ENCODE measurements around the gene PTPRG. TPM values are rescaled to one million over a fixed set of nuclear protein-coding genes. Genes with fewer than 3 reads are reported as not detected.

PTPRG gene
- total RNA-seq, 1 experiment from 2014 or later = 32.1 TPM

GRCh38 chr3:61991706-61992105 lies 430.3 kb downstream of the PTPRG start:
- H3K79me2 ChIP-seq (ENCODE audit: insufficient read depth, low read length) = no peaks in the 10 kb centered on the region
- H3K4me3 ChIP-seq (replicated peaks in 1 of 2; ENCODE audit: low read depth in 1 of 2, low read length in 2 of 2) = no peak overlapping the region
- H2AFZ ChIP-seq (ENCODE audit: low read depth, low read length, poor library complexity, severe bottlenecking) = no peak overlapping the region
- ChIA-PET RAD21 (ENCODE audit: low non-redundant PET in 1 of 2, low total read pairs in 2 of 2, uncharacterized antibody in 2 of 2, unreplicated experiment in 2 of 2) (no interaction called here), POLR2A (no interaction called here), CTCF (no interaction called here)
- no peak overlapping the region for H3K9ac ChIP-seq (ENCODE audit: low read length)
- intact Hi-C loops (cut with micrococcal nuclease) = no loop called here
- H3K9me3 ChIP-seq (ENCODE audit: control insufficient read depth in 1 of 2, insufficient read depth in 1 of 2, low read depth in 1 of 2, low read length in 2 of 2) = no peaks in the 10 kb centered on the region
- no peaks in the 10 kb centered on the region for H4K20me1 ChIP-seq (ENCODE audit: insufficient read depth)
- TF ChIP-seq EZH2 (IDR thresholded peaks at IDR 0.05) (no peak), POLR2AphosphoS5 (IDR thresholded peaks at IDR 0.05; ENCODE audit: low read depth, low read length) (no peak), CBX3 (IDR thresholded peaks at IDR 0.05; ENCODE audit: low read depth) (no peak), POLR2A (IDR thresholded peaks at IDR 0.05; ENCODE audit: borderline replicate concordance, extremely low read depth, insufficient read depth, insufficient read length) (no peak), ELF1 (IDR thresholded peaks at IDR 0.05; ENCODE audit: borderline replicate concordance, low read depth) (no peak), JUND (IDR thresholded peaks at IDR 0.05) (no peak), MAX (IDR thresholded peaks at IDR 0.05) (no peak), RAD21 (IDR thresholded peaks at IDR 0.05; ENCODE audit: low read depth) (no peak), ZBTB33 (IDR thresholded peaks at IDR 0.05; ENCODE audit: extremely low read depth, insufficient replicate concordance, low read length) (no peak), EGR1 (IDR thresholded peaks at IDR 0.05; ENCODE audit: low read depth) (no peak), ZFX (IDR thresholded peaks at IDR 0.05) (no peak), TCF7L2 (IDR thresholded peaks at IDR 0.05; ENCODE audit: borderline replicate concordance, extremely low read depth, insufficient read depth, insufficient read length) (no peak), SP1 (IDR thresholded peaks at IDR 0.05; ENCODE audit: low read depth) (no peak), SRF (IDR thresholded peaks at IDR 0.05; ENCODE audit: low read depth) (no peak), ATF3 (IDR thresholded peaks at IDR 0.05) (no peak), EZH2phosphoT487 (IDR thresholded peaks at IDR 0.05; ENCODE audit: borderline replicate concordance) (no peak), REST (IDR thresholded peaks at IDR 0.05; ENCODE audit: low read depth) (no peak), CEBPB (IDR thresholded peaks at IDR 0.05; ENCODE audit: low read depth) (no peak)
- ATAC-seq (no peak), DNase-seq (ENCODE audit: low read depth, low spot score) (no peak)
- no TSS peak for BruUV-seq (replicated peaks)
- no peaks in the 10 kb centered on the region for H3K9me2 ChIP-seq (ENCODE audit: insufficient read depth)
- no peak overlapping the region for H3K27ac ChIP-seq (ENCODE audit: low read depth, low read length)
- H3K4me2 ChIP-seq (ENCODE audit: low read length) = no peak overlapping the region
- H3K4me1 ChIP-seq (ENCODE audit: control insufficient read depth in 1 of 2, insufficient read depth in 2 of 2, low read length in 2 of 2) = no peaks in the 10 kb centered on the region; a peak in 1 of 4 replicates
- H3K27me3 ChIP-seq (ENCODE audit: insufficient read depth, low read length) = no peaks in the 10 kb centered on the region
- H3K36me3 ChIP-seq (ENCODE audit: control insufficient read depth in 1 of 2, insufficient read depth in 2 of 2, low read length in 2 of 2) = no peaks in the 10 kb centered on the region; a peak in 1 of 4 replicates
